BJ (cell line): ENCODE results near the gene PRKAG2. TPM values are rescaled to one million over a fixed set of nuclear protein-coding genes. Genes with fewer than 3 reads are reported as not detected.

Experiments used
- CTCF ChIA-PET: fragments of 350-600 bp; formaldehyde crosslinking; extraction: SDS; loops from one replicate; lab custom pipeline; 2021; ENCODE audit warnings: antibody characterized with exemption, inconsistent platforms; lab: Yijun Ruan, JAX
- POLR2A ChIA-PET: fragments of 300-600 bp; sonication (Branson Sonifier 250); formaldehyde crosslinking; extraction: SDS; loops from one replicate; lab custom pipeline; 2021; ENCODE audit warnings: antibody characterized with exemption; lab: Charles Lee
- DNase-seq: peaks from one replicate; pipeline ENCODE4 v3.0.0-alpha.2; 2011; ENCODE audit warnings: low read depth
- H3K27me3 ChIP-seq: 2 replicates; pipeline ENCODE4 v1.6.0; 2011; ENCODE audit warnings: low read length; ENCODE audit not compliant: control insufficient read depth, insufficient read depth
- H3K36me3 ChIP-seq: 2 replicates; pipeline ENCODE4 v1.5.1; 2011; ENCODE audit warnings: low read length; ENCODE audit not compliant: control insufficient read depth, insufficient read depth
- H3K4me3 ChIP-seq: 2 replicates; pipeline ENCODE4 v1.5.1; 2011; ENCODE audit warnings: low read depth, mild to moderate bottlenecking, control low read depth, low read length
- polyA plus RNA-seq: library from polyadenylated mRNA; depleted of rRNA; stranded (reverse); fragments of >200 nt; gene quantifications from 2 replicates; pipeline ENCODE4 v1.2.3, GENCODE V29; 2011
- TF ChIP-seq, protein P1 (sequence below): IDR thresholded peaks from 2 replicates; pipeline ENCODE4 v1.5.1; 2011; ENCODE audit warnings: low read depth, mild to moderate bottlenecking, control low read depth, inconsistent platforms, low read length, moderate library complexity; ENCODE audit not compliant: insufficient read depth

PRKAG2 gene
- polyA plus RNA-seq, 1 experiment: 11.3 TPM

DNA sequence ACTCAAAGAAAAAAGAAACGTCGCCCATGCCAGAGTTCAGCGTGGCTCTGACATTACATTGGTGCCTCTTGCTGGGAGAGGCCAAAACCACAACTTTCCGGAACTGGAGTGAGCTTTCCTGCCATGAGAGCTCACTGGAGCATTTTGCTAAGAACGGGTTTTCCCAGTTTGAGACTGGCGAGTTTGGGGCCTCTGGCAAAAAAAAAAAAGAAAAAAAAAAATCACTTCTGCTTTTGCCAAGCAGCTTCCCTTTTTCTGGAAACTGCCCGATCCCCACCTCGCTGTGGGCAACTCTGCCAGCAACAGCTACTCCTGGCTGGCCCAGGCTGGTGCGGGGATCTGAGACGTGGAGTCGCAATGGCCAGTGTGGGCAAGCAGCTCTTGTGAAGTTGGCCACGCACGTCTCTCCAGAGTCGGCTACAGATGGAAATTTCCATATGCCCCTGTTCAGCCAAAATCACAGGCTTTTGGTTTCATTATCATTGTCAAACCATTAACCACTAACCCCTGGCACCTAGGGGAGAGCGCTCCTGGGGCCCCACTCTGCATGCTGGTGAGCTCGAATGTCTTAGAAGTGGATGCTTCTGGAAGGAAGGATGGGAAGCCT, 25.7 kb downstream of the PRKAG2 start:
- TF ChIP-seq, protein P1, sequence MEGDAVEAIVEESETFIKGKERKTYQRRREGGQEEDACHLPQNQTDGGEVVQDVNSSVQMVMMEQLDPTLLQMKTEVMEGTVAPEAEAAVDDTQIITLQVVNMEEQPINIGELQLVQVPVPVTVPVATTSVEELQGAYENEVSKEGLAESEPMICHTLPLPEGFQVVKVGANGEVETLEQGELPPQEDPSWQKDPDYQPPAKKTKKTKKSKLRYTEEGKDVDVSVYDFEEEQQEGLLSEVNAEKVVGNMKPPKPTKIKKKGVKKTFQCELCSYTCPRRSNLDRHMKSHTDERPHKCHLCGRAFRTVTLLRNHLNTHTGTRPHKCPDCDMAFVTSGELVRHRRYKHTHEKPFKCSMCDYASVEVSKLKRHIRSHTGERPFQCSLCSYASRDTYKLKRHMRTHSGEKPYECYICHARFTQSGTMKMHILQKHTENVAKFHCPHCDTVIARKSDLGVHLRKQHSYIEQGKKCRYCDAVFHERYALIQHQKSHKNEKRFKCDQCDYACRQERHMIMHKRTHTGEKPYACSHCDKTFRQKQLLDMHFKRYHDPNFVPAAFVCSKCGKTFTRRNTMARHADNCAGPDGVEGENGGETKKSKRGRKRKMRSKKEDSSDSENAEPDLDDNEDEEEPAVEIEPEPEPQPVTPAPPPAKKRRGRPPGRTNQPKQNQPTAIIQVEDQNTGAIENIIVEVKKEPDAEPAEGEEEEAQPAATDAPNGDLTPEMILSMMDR: no peak
- no peak overlapping the region for H3K4me3 ChIP-seq
- no peak for DNase-seq
- H3K27me3 ChIP-seq: no peaks in the 10 kb centered on the region; the same call in 1 of the 2 replicates
- ChIA-PET CTCF (interaction anchor here (0.8 kb wide), 1 partner anchor 37 kb away, joined by 3 read pairs; no protein-coding TSS in a partner anchor), POLR2A (no interaction called here)
- H3K36me3 ChIP-seq: no peaks in the 10 kb centered on the region

DNA sequence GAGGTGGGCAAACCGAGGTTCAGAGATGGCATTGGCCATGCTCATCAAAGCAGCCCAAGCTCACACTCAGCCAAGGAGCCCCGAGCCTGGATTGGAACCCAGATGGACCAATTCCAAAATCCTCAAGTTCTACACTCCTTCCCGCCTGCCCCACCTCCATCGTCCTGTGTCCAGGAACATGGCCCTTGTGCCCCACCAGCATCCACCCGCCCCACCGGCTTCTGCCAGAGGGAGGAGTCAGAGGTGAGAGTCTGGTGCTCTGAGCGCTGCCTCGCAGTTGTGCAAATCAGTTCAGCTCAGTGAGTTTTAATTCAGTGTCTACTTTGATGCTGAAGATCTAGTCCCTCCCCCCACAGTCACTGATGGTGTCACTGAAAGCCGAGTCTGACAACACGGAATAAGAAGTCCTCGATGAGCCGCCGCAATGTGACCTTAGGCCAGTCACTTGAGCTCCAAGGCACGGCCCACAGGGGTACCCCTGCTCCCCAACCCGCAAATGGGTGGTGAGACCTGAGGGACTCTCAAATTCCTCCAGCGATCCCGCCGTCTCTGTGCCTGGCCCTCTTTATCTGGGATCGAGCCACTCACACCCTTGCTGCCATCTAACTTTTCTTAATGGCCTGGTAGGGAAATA, 26.3 kb downstream of the PRKAG2 start:
- TF ChIP-seq, protein P1: no peak
- no peaks in the 10 kb centered on the region for H3K36me3 ChIP-seq
- DNase-seq: no peak
- no peak overlapping the region for H3K4me3 ChIP-seq
- no peaks in the 10 kb centered on the region; the same call in 1 of the 2 replicates for H3K27me3 ChIP-seq
- POLR2A ChIA-PET: no interaction called here
- CTCF ChIA-PET: interaction anchor here (0.8 kb wide), 1 partner anchor 36 kb away, joined by 3 read pairs; no protein-coding TSS in a partner anchor

DNA sequence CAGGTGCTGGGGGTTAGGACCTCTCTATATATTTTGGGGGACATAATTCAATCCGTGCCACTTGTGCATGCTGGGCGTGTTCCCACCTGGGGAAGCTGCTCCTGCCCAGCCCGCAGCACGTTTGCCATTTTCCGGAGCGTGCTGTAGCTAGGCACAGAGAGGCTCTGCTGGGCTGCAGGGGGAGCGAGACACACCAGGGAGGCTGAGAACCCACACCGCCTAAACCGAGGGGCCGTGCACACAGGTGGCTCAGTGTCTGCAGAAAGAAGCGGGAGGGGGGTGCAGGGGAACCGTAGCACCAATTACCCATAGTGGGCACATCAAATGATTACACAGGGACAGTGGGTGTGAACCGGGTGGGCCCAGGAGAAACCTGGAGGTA, 27.0 kb downstream of the PRKAG2 start:
- no peak for DNase-seq
- H3K4me3 ChIP-seq: no peak overlapping the region
- H3K27me3 ChIP-seq: no peaks in the 10 kb centered on the region; the same call in 1 of the 2 replicates
- H3K36me3 ChIP-seq: no peaks in the 10 kb centered on the region
- ChIA-PET CTCF (no interaction called here), POLR2A (no interaction called here)
- TF ChIP-seq, protein P1: no peak

DNA sequence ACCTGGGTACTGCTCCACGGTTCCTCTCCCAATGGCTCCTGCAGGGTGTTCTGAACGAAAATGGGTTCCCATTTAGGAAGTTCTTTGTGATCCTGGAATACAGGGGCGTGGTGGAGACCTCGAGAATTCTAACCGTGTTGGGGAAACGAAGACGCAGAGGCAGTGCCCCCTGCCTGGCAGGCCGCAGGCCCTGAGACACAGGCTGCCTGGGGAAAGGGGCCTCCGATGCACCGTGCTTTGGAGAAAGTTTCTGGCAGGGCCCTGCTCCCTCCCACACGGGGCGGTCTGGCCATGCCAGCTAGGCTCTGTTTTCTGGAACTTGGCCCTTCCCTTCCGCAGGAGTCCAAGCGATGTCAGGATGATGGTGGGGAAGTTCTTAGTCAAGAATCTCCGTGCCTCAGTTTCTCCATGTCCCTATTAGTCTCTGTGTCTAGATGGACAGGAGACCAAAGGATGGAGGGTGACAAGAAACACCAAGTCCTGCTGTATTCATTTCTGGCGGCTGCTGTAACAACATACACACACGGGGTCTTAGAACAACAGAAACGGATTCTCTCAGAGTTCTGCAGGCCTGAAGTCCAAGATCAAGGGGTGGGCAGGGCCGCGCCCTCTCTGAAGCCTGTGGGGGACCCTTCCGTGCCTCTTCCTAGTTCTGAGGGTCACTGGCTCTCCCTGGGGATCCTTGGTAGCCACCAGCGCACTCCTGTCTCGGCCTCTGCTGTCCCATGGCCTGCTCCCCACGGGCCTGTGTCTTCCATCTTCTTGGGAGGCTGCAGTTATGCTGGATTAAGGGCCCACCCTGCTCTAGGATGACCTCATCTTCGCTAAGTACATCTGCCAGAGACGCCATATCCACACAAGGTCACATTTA, 27.7 kb downstream of the PRKAG2 start:
- Histone ChIP-seq H3K27me3 (no peaks in the 10 kb centered on the region; the same call in 1 of the 2 replicates), H3K36me3 (no peaks in the 10 kb centered on the region), H3K4me3 (no peak overlapping the region)
- ChIA-PET CTCF (no interaction called here), POLR2A (no interaction called here)
- TF ChIP-seq, protein P1: no peak
- no peak for DNase-seq

DNA sequence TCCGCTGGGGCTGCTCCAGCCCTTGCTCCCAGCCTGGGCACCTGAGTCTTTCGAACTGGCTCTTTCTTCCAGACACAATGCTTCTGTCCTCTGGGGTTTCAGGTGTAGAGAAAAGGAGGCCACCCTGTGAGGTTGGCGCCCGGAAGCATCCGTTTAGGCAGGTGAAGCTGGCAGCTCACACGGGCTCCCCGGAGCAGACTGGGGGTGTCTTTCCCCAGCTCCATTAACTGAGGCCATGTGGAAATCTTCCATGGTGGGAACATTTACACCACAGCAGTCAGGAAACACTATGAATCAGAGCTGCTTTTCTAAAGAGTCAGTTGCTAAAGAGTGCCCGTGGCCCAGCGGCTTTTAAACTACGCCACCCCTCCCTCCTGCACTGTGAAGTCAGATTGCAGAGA, 29.2 kb downstream of the PRKAG2 start:
- POLR2A ChIA-PET: no interaction called here
- TF ChIP-seq, protein P1: no peak
- no peak for DNase-seq
- CTCF ChIA-PET: interaction anchor here (1.0 kb wide), 1 partner anchor 10 kb away, joined by 3 read pairs; no protein-coding TSS in a partner anchor
- Histone ChIP-seq H3K4me3 (no peak overlapping the region), H3K27me3 (no peaks in the 10 kb centered on the region; the same call in 1 of the 2 replicates), H3K36me3 (no peaks in the 10 kb centered on the region)
